Measurements from ENCODE around the gene TAS2R13.

DNA sequence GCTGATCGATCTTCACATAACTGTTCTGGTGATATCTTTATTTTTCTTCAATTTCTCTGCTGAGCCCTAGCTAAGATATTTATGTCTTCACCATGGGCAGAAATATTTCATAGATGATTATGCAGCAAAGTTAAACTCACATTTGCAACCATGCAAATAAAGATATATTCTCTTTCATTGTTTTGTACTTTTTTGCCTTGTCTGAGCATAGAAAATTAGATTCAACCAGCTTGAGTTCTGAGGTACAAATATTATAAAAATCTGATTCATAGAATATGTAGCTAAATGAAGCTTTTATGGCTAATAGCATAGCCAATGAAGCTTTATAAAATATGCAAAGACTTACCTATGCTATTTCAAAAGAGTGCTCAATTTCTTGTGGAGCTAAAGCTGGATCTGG is at the start of gene TAS2R13:
- TF ChIP-seq POLR2A (IDR thresholded peaks at IDR 0.05) (no peak), CTCF (IDR thresholded peaks at IDR 0.05) (no peak), POLR2AphosphoS5 (IDR thresholded peaks at IDR 0.05) (no peak), EP300 (IDR thresholded peaks at IDR 0.05) (no peak)

Data from stomach (tissue), 4 donors.